HG03378 (cell line): ENCODE data around the gene PTPDC1.

Experiments used
- ATAC-seq: cut with Tn5 transposase; IDR thresholded peaks from one replicate; pipeline ENCODE4 v1.9.1; 2021; ENCODE audit warnings: mild to moderate bottlenecking, moderate library complexity; ENCODE audit not compliant: unreplicated experiment

The PTPDC1 gene

GRCh38 chr9:94140418-94140780 lies 56.1 kb downstream of the PTPDC1 start:
- no peak for ATAC-seq

- no peak for ATAC-seq
Measured at GRCh38 chr9:94140791-94141790, 56.8 kb downstream of the PTPDC1 start.

- no peak for ATAC-seq
Measured at GRCh38 chr9:94142353-94142752, 58.1 kb downstream of the PTPDC1 start.

GRCh38 chr9:94144394-94144793 lies 60.1 kb downstream of the PTPDC1 start:
- no peak for ATAC-seq

- ATAC-seq = no peak
Measured at GRCh38 chr9:94145640-94146039, 61.4 kb downstream of the PTPDC1 start.

GRCh38 chr9:94147776-94148175 lies 63.5 kb downstream of the PTPDC1 start:
- ATAC-seq = no peak

- no peak for ATAC-seq
Measured at GRCh38 chr9:94148419-94148818, 64.2 kb downstream of the PTPDC1 start.

- no peak for ATAC-seq
Measured at GRCh38 chr9:94149696-94150095, 65.4 kb downstream of the PTPDC1 start.

GRCh38 chr9:94150279-94150828 lies 66.1 kb downstream of the PTPDC1 start:
- no peak for ATAC-seq

GRCh38 chr9:94150890-94151650 lies 66.8 kb downstream of the PTPDC1 start:
- ATAC-seq = no peak

- ATAC-seq = no peak
Measured at GRCh38 chr9:94153905-94154304, 69.6 kb downstream of the PTPDC1 start.

GRCh38 chr9:94156348-94157049 lies 72.2 kb downstream of the PTPDC1 start:
- no peak for ATAC-seq

- no peak for ATAC-seq
Measured at GRCh38 chr9:94157050-94157801, 73.0 kb downstream of the PTPDC1 start.
